GM12891 (cell line): ENCODE results near the gene ISYNA1.

Source experiments
- PAX5 ChIP-seq: IDR thresholded peaks from 2 replicates; pipeline ENCODE4 v1.6.1; 2011; ENCODE audit warnings: low read length, moderate library complexity, mild to moderate bottlenecking; ENCODE audit not compliant: insufficient read depth, severe bottlenecking
- POLR2A ChIP-seq: IDR thresholded peaks from 2 replicates; pipeline ENCODE4 v1.6.1; 2011; ENCODE audit warnings: low read depth, low read length, control low read depth
- POLR2AphosphoS5 ChIP-seq: IDR thresholded peaks from 2 replicates; pipeline ENCODE4 v1.6.1; 2011; ENCODE audit warnings: low read depth, low read length, control low read depth
- POU2F2 ChIP-seq: IDR thresholded peaks from 2 replicates; pipeline ENCODE4 v1.6.1; 2011; ENCODE audit warnings: low read depth, mild to moderate bottlenecking, control low read depth, low read length, moderate library complexity
- SPI1 ChIP-seq: IDR thresholded peaks from 2 replicates; pipeline ENCODE4 v1.6.1; 2011; ENCODE audit warnings: low read depth, low read length, control low read depth
- TAF1 ChIP-seq: IDR thresholded peaks from 2 replicates; pipeline ENCODE4 v1.6.1; 2011; ENCODE audit warnings: low read depth, low read length, control low read depth

DNA sequence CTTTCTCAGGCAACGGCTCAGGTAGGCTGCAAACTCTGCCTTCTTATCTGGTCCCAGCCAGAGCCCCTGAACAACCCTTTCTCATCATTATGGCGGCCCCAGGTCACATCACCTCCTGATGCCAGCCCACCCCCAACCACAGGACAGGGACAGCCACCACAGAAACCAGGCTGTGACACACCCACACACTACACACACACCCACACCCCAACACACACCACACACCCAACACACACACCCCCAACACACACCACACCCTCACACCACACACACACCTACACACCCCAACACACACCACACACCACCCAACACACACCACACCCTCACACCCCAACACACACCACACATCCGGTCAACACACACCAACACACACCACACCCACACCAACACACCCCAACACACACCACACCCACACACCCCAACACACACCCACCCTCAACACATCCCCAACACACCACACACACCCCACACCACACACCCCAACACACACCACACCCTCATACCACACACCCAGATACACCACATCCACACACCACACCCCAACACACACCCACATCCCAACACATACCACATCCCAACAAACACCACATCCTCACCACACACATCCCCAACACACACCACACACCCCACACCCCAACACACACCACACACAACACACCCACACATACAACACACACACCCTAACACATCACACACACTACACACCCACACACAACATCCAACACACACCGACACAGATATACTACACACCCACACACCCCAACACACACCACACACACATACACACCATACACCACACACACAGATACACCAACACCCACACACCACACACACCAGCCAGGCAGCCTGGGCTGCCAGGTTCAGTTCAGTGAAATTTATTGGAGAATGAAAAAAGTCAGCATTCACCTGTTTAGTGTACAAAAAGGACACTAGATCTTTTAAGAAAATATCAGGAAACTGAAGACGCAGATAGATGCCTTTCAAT is 4.2 kb upstream of the ISYNA1 start:
- TF ChIP-seq POLR2A (no peak), SPI1 (no peak), POLR2AphosphoS5 (no peak; the same call in 1 of the 2 replicates), TAF1 (no peak), PAX5 (no peak), POU2F2 (no peak)
